ENCODE measurements around the gene TOGARAM1. TPM values are rescaled to one million over a fixed set of nuclear protein-coding genes. Genes with fewer than 3 reads are reported as not detected.

The TOGARAM1 gene, protein sequence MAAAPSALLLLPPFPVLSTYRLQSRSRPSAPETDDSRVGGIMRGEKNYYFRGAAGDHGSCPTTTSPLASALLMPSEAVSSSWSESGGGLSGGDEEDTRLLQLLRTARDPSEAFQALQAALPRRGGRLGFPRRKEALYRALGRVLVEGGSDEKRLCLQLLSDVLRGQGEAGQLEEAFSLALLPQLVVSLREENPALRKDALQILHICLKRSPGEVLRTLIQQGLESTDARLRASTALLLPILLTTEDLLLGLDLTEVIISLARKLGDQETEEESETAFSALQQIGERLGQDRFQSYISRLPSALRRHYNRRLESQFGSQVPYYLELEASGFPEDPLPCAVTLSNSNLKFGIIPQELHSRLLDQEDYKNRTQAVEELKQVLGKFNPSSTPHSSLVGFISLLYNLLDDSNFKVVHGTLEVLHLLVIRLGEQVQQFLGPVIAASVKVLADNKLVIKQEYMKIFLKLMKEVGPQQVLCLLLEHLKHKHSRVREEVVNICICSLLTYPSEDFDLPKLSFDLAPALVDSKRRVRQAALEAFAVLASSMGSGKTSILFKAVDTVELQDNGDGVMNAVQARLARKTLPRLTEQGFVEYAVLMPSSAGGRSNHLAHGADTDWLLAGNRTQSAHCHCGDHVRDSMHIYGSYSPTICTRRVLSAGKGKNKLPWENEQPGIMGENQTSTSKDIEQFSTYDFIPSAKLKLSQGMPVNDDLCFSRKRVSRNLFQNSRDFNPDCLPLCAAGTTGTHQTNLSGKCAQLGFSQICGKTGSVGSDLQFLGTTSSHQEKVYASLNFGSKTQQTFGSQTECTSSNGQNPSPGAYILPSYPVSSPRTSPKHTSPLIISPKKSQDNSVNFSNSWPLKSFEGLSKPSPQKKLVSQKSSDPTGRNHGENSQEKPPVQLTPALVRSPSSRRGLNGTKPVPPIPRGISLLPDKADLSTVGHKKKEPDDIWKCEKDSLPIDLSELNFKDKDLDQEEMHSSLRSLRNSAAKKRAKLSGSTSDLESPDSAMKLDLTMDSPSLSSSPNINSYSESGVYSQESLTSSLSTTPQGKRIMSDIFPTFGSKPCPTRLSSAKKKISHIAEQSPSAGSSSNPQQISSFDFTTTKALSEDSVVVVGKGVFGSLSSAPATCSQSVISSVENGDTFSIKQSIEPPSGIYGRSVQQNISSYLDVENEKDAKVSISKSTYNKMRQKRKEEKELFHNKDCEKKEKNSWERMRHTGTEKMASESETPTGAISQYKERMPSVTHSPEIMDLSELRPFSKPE (N-terminal part only)
- total RNA-seq (2014; rRNA removed; shearing (Covaris generic)) (12.2 and 14.4 TPM in 2 replicates), polyA plus RNA-seq (2016; fragmentation: Nextera tagmentation; extraction: Ambion mirVana) (8.7 and 10.5 TPM in 2 replicates)

DNA sequence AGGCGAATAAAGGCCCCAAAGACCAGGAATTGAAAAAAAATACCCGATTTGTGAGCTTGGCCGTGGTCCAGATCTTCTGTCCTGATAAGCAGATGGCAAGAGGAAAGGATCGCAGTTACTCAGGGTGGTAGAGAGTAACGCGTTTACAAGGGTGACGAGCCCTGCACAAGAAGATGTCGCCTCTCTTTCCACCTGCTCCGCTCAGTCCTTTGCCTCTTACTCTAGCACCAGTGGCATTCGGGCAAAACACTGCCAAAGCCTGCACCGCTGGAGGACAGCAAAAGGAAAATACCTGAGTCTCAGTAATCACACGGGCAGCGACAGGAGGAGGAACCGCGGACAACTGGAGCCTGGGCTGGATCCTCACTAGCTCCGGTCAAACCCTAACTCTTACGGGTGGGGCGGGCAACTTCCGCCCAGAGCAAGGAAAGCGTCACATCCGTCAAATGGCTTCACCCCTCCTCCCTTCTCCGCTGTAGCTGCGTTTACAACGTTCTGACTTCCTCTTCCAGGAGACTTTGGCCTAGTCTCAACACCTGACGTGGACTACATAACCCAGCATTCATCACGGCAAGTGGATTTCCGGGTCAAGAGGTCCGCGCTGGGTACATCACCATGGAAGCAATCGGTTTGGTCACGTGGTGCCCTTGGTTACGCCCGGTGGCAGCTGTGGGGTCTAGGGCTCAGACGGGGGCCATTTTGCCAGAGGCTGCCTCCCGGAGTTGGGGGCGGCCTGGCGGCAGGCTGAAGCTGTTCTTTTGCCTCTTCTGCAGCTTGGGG is at the start of gene TOGARAM1, which contains the start of gene KLHL28:
Gene TOGARAM1 (plus strand): TSS at position 637 of the 780 bp plus-strand sequence. CDS start 232 bp downstream, outside the sequence.
Gene KLHL28 (minus strand): TSS at position 394 of the 780 bp plus-strand sequence. CDS start 16,019 bp downstream, outside the sequence.
- H3K27me3 ChIP-seq (replicated peaks; ENCODE audit: insufficient read depth), result no peaks in the 10 kb centered on the region
- H3F3A ChIP-seq (ENCODE audit: insufficient read depth), result peaks cover 28% of the 10 kb centered on the region
- peak within 1 kb of the TSS; percentile 93 for H3K9ac ChIP-seq
- peak within 1 kb of the TSS; percentile 98 for H3K4me2 ChIP-seq (ENCODE audit: unreplicated experiment)
- peaks cover 95% of the 10 kb centered on the region for H3K79me2 ChIP-seq (ENCODE audit: insufficient read depth)
- DNase-seq, result peak; percentile 100
- peak within 1 kb of the TSS; percentile 96 for H2AFZ ChIP-seq
- H3K4me3 ChIP-seq, result peak within 1 kb of the TSS; percentile 95
- in situ Hi-C loops (cut with MboI), result no loop called here
- H3K9me2 ChIP-seq (ENCODE audit: insufficient read depth), result no peaks in the 10 kb centered on the region
- peak within 1 kb of the TSS; percentile 90 for H3K27ac ChIP-seq
- no peaks in the 10 kb centered on the region for H3K36me3 ChIP-seq (ENCODE audit: low read depth)
- TF ChIP-seq EZH2phosphoT487 (IDR thresholded peaks at IDR 0.05; ENCODE audit: insufficient read depth, low read depth) (no peak), EZH2 (IDR thresholded peaks at IDR 0.05; ENCODE audit: insufficient read depth, poor library complexity, severe bottlenecking) (no peak)
- 0 to 1% methylated on average over 36 to 37 of the region's 37 CpGs for WGBS, 2 experiments (ENCODE audit: low coverage in 1 of 2, low lambda C conversion rate in 2 of 2, missing lambda C conversion rate in 2 of 2)
- peaks cover 43% of the 10 kb centered on the region for H3K4me1 ChIP-seq (ENCODE audit: insufficient read depth)
- no peaks in the 10 kb centered on the region for H3K9me3 ChIP-seq (ENCODE audit: low read depth)
- no peaks in the 10 kb centered on the region; the same call in 1 of the 2 replicates for H4K20me1 ChIP-seq (ENCODE audit: insufficient read depth)

- peak overlapping the region; percentile 75 for H2AFZ ChIP-seq
- DNase-seq, result peak; percentile 38
These were observed 47.1 kb upstream of the TOGARAM1 start for GRCh38 chr14:44914849-44915248.

GRCh38 chr14:44928793-44929192 is 33.2 kb upstream of the TOGARAM1 start:
- Histone ChIP-seq H4K20me1 (ENCODE audit: insufficient read depth) (no peaks in the 10 kb centered on the region), H3K27ac (no peak overlapping the region), H3K9me2 (ENCODE audit: insufficient read depth) (no peaks in the 10 kb centered on the region), H3K4me1 (ENCODE audit: insufficient read depth) (no peaks in the 10 kb centered on the region), H3K9ac (no peak overlapping the region), H3K27me3 (replicated peaks; ENCODE audit: insufficient read depth) (no peaks in the 10 kb centered on the region), H2AFZ (no peak overlapping the region), H3F3A (ENCODE audit: insufficient read depth) (no peaks in the 10 kb centered on the region), H3K36me3 (ENCODE audit: low read depth) (0 out of 2 replicates have a peak, but pooled peaks cover 14% of the 10 kb centered on the region), H3K79me2 (ENCODE audit: insufficient read depth) (peaks cover 13% of the 10 kb centered on the region), H3K9me3 (ENCODE audit: low read depth) (no peaks in the 10 kb centered on the region), H3K4me2 (ENCODE audit: unreplicated experiment) (no peak overlapping the region), H3K4me3 (no peak overlapping the region)
- in situ Hi-C loops (cut with MboI), result no loop called here
- WGBS, 2 experiments (ENCODE audit: low coverage in 1 of 2, low lambda C conversion rate in 2 of 2, missing lambda C conversion rate in 2 of 2), result 78 to 81% methylated on average over 7 of the region's 7 CpGs
- TF ChIP-seq EZH2 (IDR thresholded peaks at IDR 0.05; ENCODE audit: insufficient read depth, poor library complexity, severe bottlenecking) (no peak), EZH2phosphoT487 (IDR thresholded peaks at IDR 0.05; ENCODE audit: insufficient read depth, low read depth) (no peak)
- no peak for DNase-seq

More at GRCh38 chr14:44914849-44915248, 47.1 kb upstream of the TOGARAM1 start:
- H3F3A ChIP-seq (ENCODE audit: insufficient read depth), result 0 out of 2 replicates have a peak, but pooled peaks cover 4% of the 10 kb centered on the region
- no peaks in the 10 kb centered on the region for H3K9me2 ChIP-seq (ENCODE audit: insufficient read depth)
- H3K9ac ChIP-seq, result no peak overlapping the region
- H3K27ac ChIP-seq, result no peak overlapping the region
- no peaks in the 10 kb centered on the region for H4K20me1 ChIP-seq (ENCODE audit: insufficient read depth)
- in situ Hi-C loops (cut with MboI), result loop anchor here (25.0 kb wide), 1 partner anchor 347 kb away; the partner anchor contains the start of gene MIS18BP1
- 11 to 18% methylated on average over 4 of the region's 4 CpGs for WGBS, 2 experiments (ENCODE audit: low coverage in 1 of 2, low lambda C conversion rate in 2 of 2, missing lambda C conversion rate in 2 of 2)
- H3K9me3 ChIP-seq (ENCODE audit: low read depth), result no peaks in the 10 kb centered on the region
- H3K4me3 ChIP-seq, result no peak overlapping the region
- H3K4me2 ChIP-seq (ENCODE audit: unreplicated experiment), result peak overlapping the region; percentile 37
- no peaks in the 10 kb centered on the region for H3K27me3 ChIP-seq (replicated peaks; ENCODE audit: insufficient read depth)
- H3K36me3 ChIP-seq (ENCODE audit: low read depth), result no peaks in the 10 kb centered on the region
- H3K79me2 ChIP-seq (ENCODE audit: insufficient read depth), result no peaks in the 10 kb centered on the region
- TF ChIP-seq EZH2 (IDR thresholded peaks at IDR 0.05; ENCODE audit: insufficient read depth, poor library complexity, severe bottlenecking) (no peak), EZH2phosphoT487 (IDR thresholded peaks at IDR 0.05; ENCODE audit: insufficient read depth, low read depth) (no peak)
- no peaks in the 10 kb centered on the region for H3K4me1 ChIP-seq (ENCODE audit: insufficient read depth)

All from GM23248 (cell line).